ENCODE measurements around the gene PTRHD1. TPM values are rescaled to one million over a fixed set of nuclear protein-coding genes. Genes with fewer than 3 reads are reported as not detected.
"Not testable (repeated sequence)": the region's sequence is repeated elsewhere in the genome, so short reads cannot be mapped to it uniquely, and the experiment has no call there.

PTRHD1 gene
- polyA plus RNA-seq, 6 donors from 2014 or later = 41.3 to 75.9 (median 49.2) TPM

DNA sequence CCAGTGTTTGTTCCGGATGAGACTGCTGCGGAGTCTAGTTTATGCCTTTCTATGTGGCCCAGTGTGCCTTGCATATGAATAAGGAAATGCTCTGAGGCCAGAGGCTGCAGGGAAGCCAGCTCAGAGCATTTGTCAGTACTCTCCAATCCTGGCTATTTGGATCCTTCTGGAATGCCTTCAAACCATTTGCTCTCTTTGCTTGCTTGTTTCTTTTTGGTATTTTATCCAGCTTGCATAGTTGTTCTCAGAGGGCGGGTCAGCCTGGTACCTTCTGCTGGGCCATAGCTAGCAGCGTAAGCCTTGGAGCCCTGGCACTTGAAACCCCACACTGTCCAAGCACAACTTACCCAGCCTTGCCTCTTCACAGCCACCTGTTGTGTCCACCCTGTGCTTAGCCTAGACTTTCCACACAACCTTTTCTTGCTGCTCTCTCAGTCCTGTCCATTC is 20.5 kb upstream of the PTRHD1 start:
- DNase-seq = no peak
- H3K4me1 Mint-ChIP-seq = no peaks in the 10 kb centered on the region
- no peak overlapping the region for H3K27ac Mint-ChIP-seq
- H3K4me3 Mint-ChIP-seq = no peak overlapping the region
- no peaks in the 10 kb centered on the region for H3K27me3 Mint-ChIP-seq
- no peak for ATAC-seq (ENCODE audit: low read depth in 2 of 2)
- H3K9me3 Mint-ChIP-seq = no peaks in the 10 kb centered on the region
- peaks cover 0 to 24% of the 10 kb centered on the region in 2 donors for H3K36me3 Mint-ChIP-seq

DNA sequence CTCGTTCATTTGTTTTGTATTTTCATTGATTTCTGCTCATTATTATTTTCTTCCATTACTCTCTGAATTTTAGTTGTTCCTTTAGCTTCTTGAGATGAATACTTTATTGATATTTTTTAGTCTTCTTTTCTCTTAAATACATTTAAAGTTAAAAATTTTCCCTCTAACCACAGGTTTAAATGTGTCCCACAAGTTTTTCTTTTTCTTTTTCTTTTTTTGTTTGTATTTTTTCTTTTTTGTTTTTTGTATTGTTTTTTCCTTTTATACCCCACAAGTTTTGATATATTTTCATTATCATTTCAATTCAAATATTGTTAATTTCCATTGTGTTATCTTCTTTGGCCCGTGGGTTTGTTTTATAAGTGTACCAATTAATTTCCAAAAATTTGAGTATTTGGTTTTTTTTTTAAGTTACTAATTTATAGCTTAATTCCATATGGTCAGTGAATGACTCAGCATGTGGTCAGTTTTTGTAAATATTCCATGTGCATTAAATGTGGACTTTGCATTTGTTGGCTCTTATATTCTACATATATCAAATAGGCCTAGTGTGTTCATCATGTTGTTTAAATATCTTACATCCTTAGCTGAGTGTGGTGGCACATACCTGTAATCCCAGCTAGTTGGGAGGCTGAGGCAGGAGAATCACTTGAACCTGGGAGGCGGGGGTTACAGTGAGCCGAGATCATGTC is 16.3 kb upstream of the PTRHD1 start:
- Mint-ChIP-seq H3K27me3 (no peaks in the 10 kb centered on the region), H3K27ac (peak overlapping the region in 1 of 6 donors; percentile 32), H3K36me3 (peaks cover 14 to 23% of the 10 kb centered on the region in 2 donors), H3K4me1 (no peaks in the 10 kb centered on the region), H3K9me3 (peaks cover 0 to 8% (median 5%) of the 10 kb centered on the region in 7 donors), H3K4me3 (no peak overlapping the region)
- ATAC-seq (ENCODE audit: low read depth in 2 of 2) (no peak), DNase-seq (no peak)

DNA sequence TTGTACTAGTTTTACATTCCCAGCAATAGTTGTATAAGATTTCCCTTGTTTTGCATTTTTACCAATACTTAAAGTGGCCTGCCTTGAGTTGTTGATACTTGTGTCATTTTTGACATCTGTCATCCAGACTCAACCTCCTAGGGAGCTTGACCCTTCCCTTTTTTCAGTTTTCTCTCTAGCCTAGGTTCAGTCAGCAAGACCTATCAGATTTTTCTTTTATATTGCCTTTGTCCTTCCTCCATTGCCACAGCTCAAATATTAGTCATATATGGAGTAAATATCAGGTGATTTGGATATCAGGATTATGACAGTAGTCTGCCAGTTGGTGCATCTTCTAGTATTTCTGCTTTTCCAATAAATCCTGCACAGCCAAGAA is 13.5 kb upstream of the PTRHD1 start:
- no peak for DNase-seq
- Mint-ChIP-seq H3K9me3 (peaks cover 0 to 8% (median 5%) of the 10 kb centered on the region in 7 donors), H3K4me3 (no peak overlapping the region), H3K27ac (peak overlapping the region in 2 of 6 donors; percentile 1 to 7), H3K4me1 (no peaks in the 10 kb centered on the region), H3K36me3 (peaks cover 14 to 18% of the 10 kb centered on the region in 2 donors), H3K27me3 (no peaks in the 10 kb centered on the region)
- ATAC-seq (ENCODE audit: low read depth in 2 of 2) = no peak

DNA sequence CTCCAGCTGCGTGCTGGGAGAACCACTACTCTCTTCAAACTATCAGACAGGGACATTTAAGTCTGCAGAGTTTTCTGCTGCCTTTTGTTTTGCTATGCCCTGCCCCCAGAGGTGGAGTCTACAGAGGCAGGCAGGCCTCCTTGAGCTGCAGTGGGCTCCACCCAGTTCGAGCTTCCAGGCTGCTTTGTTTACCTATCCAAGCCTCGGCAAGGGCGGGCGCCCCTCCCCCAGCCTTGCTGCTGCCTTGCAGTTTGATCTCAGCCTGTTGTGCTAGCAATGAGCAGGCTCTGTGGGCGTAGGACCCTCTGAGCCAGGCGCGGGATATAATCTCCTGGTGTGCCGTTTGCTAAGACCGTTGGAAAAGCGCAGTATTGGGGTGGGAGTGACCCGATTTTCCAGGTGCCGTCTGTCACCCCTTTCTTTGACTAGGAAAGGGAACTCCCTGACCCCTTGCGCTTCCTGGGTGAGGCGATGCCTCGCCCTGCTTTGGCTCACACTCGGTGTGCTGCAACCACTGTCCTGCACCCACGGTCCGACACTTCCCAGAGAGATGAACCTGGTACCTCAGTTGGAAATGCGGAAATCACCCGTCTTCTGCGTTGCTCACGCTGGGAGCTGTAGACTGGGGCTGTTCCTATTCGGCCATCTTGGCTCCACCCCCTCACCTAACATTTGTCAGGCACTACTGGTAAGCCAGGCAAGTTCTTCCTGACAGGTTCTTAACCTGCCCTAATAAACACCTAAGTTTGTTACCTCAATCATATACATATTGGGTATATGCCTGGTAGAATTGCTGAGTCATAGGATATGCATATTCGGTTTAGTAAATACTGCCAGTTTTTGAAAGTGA is 12.8 kb upstream of the PTRHD1 start:
- not testable (repeated sequence) for H3K9me3 Mint-ChIP-seq; ATAC-seq (ENCODE audit: low read depth in 2 of 2); DNase-seq; H3K4me3 Mint-ChIP-seq; H3K4me1 Mint-ChIP-seq; H3K27me3 Mint-ChIP-seq
- H3K36me3 Mint-ChIP-seq = peaks cover 14 to 18% of the 10 kb centered on the region in 2 donors
- peak overlapping the region in 1 of 6 donors; percentile 37 for H3K27ac Mint-ChIP-seq

DNA sequence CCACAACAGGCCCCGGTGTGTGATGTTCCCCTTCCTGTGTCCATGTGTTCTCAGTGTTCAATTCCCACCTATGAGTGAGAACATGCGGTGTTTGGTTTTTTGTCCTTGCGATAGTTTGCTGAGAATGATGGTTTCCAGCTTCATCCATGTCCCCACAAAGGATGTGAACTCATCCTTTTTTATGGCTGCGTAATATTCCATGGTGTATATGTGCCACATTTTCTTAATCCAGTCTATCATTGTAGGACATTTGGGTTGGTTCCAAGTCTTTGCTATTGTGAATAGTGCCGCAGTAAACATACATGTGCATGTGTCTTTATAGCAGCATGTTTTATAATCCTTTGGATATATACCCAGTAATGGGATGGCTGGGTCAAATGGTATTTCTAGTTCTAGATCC is 7.3 kb upstream of the PTRHD1 start:
- not testable (repeated sequence) for H3K36me3 Mint-ChIP-seq

DNA sequence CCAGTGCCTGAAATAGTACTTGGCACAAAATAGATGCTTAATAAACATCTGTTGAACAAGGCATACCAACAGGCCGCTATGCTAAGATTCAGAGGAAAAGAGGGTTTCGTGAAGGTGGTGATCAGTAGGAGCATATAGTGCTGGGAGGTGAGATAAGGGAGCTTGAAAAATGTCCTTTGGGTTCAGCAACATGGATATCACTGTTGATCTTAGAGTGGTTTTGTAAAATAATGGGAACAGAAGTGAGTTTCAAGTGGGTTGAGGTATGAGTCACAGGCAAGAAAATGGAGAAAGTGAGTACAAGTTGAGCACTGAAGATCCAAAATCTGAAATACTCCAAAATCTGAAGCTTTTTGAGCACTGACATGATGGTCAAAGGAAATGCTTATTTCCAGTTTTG is 4.5 kb upstream of the PTRHD1 start:
- H3K36me3 Mint-ChIP-seq = no peaks in the 10 kb centered on the region
- DNase-seq (no peak), ATAC-seq (ENCODE audit: low read depth in 2 of 2) (no peak)
- H3K9me3 Mint-ChIP-seq = peaks cover 0 to 6% (median 0%) of the 10 kb centered on the region in 7 donors
- no peak overlapping the region for H3K4me3 Mint-ChIP-seq
- H3K4me1 Mint-ChIP-seq = peaks cover 7 to 14% (median 8%) of the 10 kb centered on the region in 3 donors
- H3K27ac Mint-ChIP-seq = no peak overlapping the region
- no peaks in the 10 kb centered on the region for H3K27me3 Mint-ChIP-seq

More for the DNA sequence above, 7.3 kb upstream of the PTRHD1 start:
- not testable (repeated sequence) for H3K27me3 Mint-ChIP-seq; ATAC-seq (ENCODE audit: low read depth in 2 of 2); H3K4me1 Mint-ChIP-seq; H3K27ac Mint-ChIP-seq; DNase-seq; H3K4me3 Mint-ChIP-seq; H3K9me3 Mint-ChIP-seq

DNA sequence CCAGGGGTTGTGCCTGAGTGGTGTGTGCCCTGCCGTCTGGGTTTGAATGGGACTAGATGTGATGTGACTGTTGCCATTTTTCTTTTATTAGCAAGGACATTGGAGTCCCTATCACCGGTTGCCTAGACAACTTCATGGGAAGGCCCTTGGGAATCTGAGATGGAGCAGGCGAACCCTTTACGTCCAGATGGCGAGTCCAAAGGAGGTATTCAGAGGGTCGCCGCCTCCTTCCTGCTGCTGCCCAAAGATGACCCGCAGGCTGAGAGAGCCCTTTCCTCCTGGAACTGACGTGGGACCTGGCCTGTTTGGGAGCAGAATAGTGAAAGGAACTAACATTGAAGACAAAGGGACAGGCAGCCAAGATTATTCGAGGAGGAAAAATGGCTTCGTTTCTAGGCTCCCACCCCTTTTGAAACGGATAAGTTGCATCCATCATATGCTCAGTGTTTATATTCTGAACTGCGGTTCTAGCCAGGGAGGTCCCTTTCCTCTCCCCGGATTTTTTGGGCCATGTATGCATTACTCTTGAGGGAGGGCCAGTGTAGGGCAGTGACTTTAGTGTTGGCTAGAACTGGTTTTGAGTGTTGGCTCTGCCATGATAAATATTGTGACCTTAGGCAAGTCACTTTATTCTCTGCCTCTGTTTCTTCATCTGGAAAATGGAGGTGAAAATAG is 707 bp upstream of the PTRHD1 start:
- H3K9me3 Mint-ChIP-seq = no peaks in the 10 kb centered on the region
- peaks cover 11 to 18% (median 13%) of the 10 kb centered on the region in 3 donors for H3K4me1 Mint-ChIP-seq
- H3K4me3 Mint-ChIP-seq = peak overlapping the region; percentile 95 to 99 (median 98)
- no peak for DNase-seq
- peaks cover 0 to 7% of the 10 kb centered on the region in 2 donors for H3K36me3 Mint-ChIP-seq
- no peak for ATAC-seq (ENCODE audit: low read depth in 2 of 2)
- H3K27ac Mint-ChIP-seq = peak overlapping the region in 3 of 6 donors; percentile 94 to 99 (median 99)
- peaks cover 0 to 5% (median 1%) of the 10 kb centered on the region in 3 donors for H3K27me3 Mint-ChIP-seq

DNA sequence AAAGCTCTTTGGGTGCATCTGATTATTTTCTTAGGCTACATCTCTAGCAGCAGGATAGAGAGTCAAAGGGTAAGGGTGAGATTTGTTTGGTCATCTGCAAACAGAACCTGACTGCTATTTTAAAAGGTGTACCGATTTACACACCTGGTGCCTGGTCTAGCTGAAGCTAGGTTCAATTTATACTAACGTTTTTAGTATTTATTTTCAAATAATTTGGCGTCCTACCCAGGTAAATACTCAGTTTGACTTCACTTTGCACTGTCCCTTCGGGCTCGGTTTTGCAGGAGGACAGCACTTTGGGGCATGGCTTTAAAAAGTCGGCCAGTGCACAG is 683 bp downstream of the PTRHD1 start:
- Mint-ChIP-seq H3K27ac (peak overlapping the region; percentile 94 to 99 (median 98)), H3K9me3 (no peaks in the 10 kb centered on the region), H3K27me3 (peaks cover 9 to 19% (median 14%) of the 10 kb centered on the region in 3 donors), H3K4me3 (peak overlapping the region; percentile 95 to 99 (median 98)), H3K4me1 (peaks cover 13 to 19% (median 15%) of the 10 kb centered on the region in 3 donors), H3K36me3 (peaks cover 0 to 14% of the 10 kb centered on the region in 2 donors)
- DNase-seq (no peak), ATAC-seq (ENCODE audit: low read depth in 2 of 2) (no peak)

DNA sequence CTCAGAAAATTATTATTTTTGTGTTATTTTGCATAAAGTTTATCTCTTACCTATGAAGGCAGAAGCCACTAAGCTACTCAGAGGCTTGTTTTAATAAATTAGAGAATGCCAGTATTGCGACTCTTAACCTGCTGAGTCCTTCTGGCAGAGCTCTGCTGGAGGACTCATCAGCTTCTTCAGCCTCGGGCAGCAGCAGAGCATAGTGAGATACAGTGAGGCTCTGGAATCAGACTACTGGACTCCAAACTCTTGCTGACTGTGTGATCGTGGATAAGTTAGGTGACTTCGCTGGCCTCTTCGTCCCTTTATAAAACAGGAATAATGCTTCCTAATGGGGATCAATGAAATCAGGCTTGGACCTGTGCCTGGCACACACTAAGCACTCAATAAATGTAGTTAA is 1.7 kb downstream of the PTRHD1 start:
- peaks cover 13 to 27% (median 17%) of the 10 kb centered on the region in 3 donors for H3K4me1 Mint-ChIP-seq
- peaks cover 0 to 18% of the 10 kb centered on the region in 2 donors for H3K36me3 Mint-ChIP-seq
- peak overlapping the region in 2 of 8 donors; percentile 30 to 98 for H3K4me3 Mint-ChIP-seq
- no peak for ATAC-seq (ENCODE audit: low read depth in 2 of 2)
- no peak overlapping the region for H3K27ac Mint-ChIP-seq
- DNase-seq = no peak
- no peaks in the 10 kb centered on the region for H3K9me3 Mint-ChIP-seq
- peaks cover 9 to 22% (median 19%) of the 10 kb centered on the region in 3 donors for H3K27me3 Mint-ChIP-seq

DNA sequence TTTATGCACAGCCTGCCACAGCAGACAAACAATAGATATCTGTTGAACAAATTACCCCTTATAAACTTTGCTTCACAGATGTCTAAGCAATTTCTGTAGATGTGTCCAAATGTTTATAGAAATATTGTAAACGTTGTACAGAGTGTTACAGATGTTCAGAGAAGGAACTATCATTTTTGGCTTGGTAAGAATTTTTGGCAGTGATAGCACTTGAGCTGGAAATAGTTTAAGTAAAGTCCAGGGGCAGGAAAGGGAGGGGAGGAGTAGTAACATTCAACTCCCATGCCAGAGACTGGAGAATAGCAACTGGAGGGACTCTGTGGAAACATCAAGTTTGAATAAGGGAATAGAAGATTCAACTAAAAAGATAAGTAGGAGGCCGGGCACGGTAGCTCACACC is 4.4 kb downstream of the PTRHD1 start:
- peaks cover 9 to 27% (median 22%) of the 10 kb centered on the region in 3 donors for H3K27me3 Mint-ChIP-seq
- peaks cover 0 to 4% (median 1%) of the 10 kb centered on the region in 7 donors for H3K9me3 Mint-ChIP-seq
- peaks cover 29 to 43% (median 32%) of the 10 kb centered on the region in 3 donors for H3K4me1 Mint-ChIP-seq
- H3K4me3 Mint-ChIP-seq = no peak overlapping the region
- H3K27ac Mint-ChIP-seq = no peak overlapping the region
- ATAC-seq (ENCODE audit: low read depth in 2 of 2) (no peak), DNase-seq (no peak)
- peaks cover 0 to 18% of the 10 kb centered on the region in 2 donors for H3K36me3 Mint-ChIP-seq

DNA sequence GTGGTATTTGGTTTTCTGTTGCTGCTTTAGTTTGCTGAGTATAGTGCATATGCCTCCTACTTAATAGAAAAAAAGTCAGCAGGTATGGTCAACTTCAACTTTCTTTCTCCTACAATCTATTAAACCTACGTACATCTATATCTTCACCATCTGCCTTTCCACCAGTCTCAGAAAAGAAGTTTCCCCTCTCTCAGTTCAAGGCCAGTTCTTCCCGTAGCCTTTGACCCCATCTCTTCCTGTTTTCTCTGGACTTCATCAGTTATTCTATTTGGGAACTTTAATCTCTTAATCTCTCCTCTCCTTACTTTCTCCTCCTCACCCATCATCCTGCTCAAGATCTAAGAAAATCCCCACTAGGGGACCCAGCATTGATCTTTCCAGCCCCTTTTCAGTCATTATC is 5.7 kb downstream of the PTRHD1 start:
- no peak for ATAC-seq (ENCODE audit: low read depth in 2 of 2)
- Mint-ChIP-seq H3K27me3 (peaks cover 17 to 35% (median 32%) of the 10 kb centered on the region in 3 donors), H3K36me3 (peaks cover 0 to 21% of the 10 kb centered on the region in 2 donors), H3K27ac (peak overlapping the region in 2 of 6 donors; percentile 33 to 86), H3K9me3 (peaks cover 0 to 4% (median 1%) of the 10 kb centered on the region in 7 donors), H3K4me1 (peaks cover 21 to 32% (median 24%) of the 10 kb centered on the region in 3 donors), H3K4me3 (peak overlapping the region in 3 of 8 donors; percentile 0 to 20 (median 4))
- no peak for DNase-seq

DNA sequence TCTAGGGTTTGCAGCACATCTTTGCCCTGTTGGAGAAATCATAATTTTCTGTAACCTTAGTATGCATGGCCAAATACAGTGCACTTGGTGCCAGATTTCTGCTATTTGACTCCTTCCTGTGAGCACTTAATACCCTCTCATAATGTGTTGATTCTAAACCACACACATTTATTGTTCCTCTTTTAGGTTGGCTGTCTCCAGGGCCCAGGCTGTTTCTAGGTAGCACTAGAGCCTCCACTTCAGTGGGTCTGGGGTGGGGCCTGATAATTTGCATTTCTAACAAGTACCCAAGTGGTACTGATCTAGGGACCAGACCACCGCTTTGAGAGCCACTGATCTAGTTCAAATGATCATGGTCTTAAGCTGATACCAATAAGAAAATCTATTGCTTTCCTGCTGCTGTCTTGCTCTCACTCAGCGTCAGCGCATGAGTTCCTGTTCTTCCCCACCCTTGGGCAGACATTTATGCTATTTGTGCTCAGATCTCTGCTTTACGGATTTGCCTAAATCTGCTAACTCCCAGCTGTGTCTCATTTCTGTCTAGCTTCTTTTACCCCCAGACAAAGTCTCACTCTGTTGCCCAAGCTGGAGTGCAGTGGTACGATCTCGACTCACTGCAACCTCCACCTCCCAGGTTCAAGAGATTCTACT is 7.4 kb downstream of the PTRHD1 start:
- Mint-ChIP-seq H3K9me3 (peaks cover 0 to 5% (median 2%) of the 10 kb centered on the region in 7 donors), H3K4me3 (peak overlapping the region; percentile 38 to 87 (median 78)), H3K27ac (peak overlapping the region; percentile 75 to 97 (median 91)), H3K27me3 (peaks cover 30 to 49% (median 48%) of the 10 kb centered on the region in 3 donors), H3K4me1 (peaks cover 16 to 29% (median 20%) of the 10 kb centered on the region in 3 donors), H3K36me3 (peaks cover 5 to 21% of the 10 kb centered on the region in 2 donors)
- DNase-seq (peak; percentile 84), ATAC-seq (ENCODE audit: low read depth in 2 of 2) (peak; percentile 97 to 99)
